ENCODE results near the gene CDH24.

DNA sequence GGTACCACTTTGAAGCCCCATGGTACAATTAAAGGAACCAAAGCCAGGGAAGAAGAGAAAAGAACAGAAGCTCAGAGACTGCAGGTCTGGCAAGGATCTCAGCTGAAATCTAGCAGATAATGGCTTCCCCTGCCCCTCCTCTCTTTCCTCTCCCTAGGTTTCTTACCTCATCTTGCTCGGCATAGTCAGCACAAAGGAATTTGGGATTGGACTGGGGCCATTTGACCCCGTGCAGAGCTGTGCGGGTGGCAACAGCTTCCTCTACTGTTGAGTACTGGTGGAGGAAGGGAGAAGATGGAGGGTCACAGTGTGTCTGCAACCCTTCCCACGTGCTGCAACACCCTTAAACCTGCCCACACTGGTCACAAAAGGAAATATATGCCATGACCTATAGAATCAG lies 4.7 kb upstream of the CDH24 start:
- no peak for TF ChIP-seq POLR2A (IDR thresholded peaks at IDR 0.05; ENCODE audit: extremely low read depth, insufficient read length)
- TF ChIP-seq CTCF (IDR thresholded peaks at IDR 0.05; ENCODE audit: low read depth, low read length) = no peak
- TF ChIP-seq MYC (IDR thresholded peaks at IDR 0.05; ENCODE audit: low read depth, low read length) = no peak
- TF ChIP-seq, protein P1, sequence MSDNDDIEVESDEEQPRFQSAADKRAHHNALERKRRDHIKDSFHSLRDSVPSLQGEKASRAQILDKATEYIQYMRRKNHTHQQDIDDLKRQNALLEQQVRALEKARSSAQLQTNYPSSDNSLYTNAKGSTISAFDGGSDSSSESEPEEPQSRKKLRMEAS (IDR thresholded peaks at IDR 0.05; ENCODE audit: low read depth, low read length) = no peak
